NCI-H1105 (cell line): ENCODE results near the gene SIGLEC12.

Experiments
- DNase-seq: peaks from one replicate; lab custom pipeline; 2025; lab: John Stamatoyannopoulos, UW

The SIGLEC12 gene

DNA sequence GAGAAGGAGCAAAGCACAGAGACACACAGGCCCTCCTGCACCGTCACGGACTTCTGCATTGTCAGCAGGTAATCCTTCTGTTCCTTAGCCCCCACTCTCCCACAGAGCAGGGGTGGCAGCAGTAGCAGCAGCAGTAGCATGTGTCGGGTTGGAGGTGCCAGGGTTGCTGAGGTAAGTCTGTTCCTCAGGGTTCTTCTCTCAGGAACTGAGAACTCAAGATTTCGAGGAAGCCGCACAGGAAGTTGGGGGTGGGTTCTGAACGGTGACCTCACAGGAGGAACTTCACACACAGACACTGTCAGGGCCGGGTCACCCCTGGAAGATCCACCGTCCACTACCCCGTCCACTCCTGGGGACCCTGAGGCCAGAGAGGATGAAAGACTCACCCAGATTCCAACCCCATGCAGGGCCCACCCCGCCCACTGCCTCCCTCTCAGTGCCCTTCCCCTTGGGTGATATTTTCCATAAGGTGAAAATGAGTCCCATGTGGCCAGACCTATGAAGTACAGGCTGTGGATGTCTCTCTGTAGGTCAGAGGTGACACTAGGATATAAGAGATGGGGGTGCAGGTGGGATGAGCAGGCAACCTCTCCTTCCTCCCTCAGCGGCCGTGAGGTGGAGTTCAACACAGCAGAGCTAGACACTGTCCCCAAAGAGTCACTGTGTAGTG, at the start of gene SIGLEC12:
Gene SIGLEC12, minus strand, starts transcription at position 207 of the 670 bp plus-strand sequence. Its CDS starts 67 bp downstream, at position 140.
- no peak for DNase-seq

DNA sequence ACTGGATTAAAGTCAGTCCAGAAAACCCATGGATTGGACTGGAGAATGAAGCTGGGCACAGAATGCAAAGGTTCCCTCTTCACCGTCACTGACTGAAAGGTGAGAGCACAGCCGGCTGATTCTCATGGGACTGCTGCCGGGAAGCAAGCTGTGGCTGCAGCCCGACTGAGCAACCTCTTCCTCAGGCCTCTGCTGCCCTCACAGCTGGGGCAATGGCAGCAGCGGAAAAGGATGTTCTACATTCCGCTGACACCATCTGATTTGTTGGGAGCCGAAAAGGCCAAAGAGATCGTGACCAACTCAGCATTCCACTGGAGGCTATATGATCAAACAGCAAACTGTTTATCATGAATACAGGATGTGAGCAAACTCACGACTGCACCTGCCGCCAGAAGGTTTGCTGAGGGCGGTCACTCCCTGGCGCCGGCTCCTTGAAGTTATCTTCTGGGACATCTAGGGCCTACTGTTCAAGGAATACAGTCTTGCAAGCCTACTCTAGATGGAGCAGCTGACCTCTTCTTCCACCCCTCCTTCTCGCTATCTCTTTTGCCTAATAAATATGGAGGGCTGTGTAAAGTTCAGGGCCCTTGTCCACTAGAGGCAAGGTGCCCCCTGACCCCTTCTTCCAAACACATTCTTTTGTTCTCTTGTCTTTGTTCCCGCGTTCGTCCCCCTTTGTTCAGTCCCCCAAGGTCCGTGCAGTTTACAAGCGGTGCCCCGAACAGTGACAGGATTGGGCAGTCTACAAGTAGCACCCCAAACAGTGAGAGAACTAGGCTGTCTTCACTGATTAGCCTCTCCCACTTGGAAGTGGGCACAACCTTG, 49.5 kb upstream of the SIGLEC12 start:
- DNase-seq = no peak

DNA sequence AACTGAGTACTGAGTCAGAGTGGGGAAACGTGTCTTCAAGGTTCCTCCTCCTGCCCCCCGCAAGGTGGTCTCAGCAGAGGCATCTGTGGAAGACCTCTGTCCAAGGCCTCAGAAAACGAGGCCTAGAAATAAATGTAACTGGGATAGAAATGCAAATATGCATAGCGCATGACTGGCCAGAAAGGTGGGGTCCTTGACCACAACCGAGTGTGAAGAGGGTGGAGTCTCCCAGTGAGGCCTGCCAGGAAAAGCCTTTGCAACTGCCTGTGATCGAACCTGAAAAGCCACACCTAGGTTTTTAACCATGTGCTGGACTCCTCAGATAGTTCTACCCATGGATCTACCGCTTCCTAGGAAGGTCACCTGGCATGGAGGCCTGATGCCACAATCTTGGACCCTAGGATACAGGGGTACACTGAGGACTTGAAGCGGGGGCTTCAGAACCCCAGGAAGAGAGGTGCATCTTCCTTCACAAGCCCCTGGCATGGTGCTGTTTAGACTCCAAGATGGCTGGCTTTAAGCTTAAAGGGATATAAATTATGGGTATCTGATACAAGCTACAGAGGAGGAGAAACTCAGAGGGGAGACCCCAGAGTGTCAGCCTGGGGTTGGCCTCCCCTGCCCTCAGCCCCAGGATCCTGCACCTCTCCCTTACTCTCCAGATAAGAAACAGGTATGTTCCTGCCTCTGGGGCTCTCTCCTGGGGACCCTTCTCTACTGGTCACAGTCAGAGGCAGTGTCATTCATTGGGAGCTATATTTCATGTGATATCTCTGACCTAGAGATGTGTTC, 48.1 kb upstream of the SIGLEC12 start:
- no peak for DNase-seq

DNA sequence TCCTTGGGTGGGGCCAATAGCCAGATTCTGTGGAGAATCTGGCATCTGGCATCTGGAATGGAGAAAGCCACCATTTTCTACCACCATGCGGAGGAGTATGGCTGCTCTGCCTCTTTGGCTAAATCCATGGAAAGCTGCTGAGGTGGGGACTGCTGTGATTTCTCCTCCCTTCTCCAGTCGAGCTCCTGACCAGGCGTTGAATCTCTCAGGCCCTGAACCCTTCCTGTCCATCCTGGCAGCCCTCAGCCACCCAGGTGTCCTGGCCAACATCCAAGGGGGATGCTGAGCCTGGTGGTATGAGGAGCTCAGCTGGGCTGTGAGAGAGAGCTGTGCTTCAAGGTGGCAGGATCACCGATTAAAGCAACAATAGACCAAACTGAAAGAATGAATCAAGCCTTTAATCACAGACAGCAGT, 47.3 kb upstream of the SIGLEC12 start:
- no peak for DNase-seq

DNA sequence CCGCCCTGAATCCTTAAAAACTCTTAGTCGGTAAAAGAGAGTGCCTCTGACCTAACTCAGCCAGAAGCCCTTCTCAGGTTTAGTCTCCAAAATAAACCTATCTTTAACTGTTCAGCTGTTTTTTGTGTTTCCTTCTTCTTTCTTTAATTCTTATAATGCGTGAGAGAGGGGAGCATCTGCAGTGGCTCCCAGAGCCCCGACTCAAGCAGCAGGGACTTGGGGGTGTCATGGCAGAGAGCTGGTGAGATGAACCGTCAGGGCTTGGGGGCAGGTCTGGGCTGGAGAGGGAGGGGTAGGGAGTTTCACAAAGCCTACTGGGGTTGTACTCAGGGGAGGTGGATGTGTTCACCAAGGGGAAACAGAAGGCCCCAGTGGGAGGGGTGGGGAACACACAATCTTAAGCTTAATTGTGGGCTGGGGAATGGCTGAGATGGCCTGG, 46.6 kb upstream of the SIGLEC12 start:
- no peak for DNase-seq

DNA sequence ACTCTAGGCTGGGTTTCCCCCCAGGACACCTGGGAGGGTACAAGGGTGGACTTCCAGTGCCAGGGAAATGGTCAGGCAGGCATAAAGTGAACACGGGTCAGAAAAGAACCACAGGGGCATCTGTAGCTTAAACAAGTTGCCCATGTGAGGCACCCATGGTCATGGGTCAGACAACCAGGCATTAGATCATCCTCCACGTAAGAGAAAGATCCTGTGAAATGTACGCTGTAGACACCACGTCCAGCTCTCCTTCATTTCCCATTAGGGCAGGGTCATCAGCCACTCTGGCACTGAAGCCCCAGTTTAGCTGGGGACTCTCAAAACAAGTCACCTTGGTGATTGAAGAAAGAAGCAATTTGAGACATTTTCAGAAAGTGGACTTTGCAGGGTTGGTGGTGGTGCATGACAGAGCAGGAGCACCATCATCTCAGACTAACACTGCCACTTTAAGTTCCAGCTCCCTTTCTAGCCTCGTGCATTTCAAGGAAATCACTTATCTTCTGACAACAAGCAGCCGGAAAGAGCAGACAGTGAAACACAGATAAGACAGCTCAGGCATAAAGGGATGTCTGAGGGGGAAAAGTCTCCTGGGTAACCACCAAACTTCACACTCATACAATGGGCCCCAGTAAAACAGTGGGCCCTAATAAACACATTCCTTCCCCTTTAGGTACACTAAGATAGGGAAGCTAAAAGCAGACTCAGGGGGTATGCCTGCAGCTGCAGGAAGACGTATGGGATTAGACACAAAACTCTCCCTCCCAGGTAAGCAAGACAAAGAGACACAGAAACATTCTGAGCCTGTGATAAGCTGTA, 46.0 kb upstream of the SIGLEC12 start:
- no peak for DNase-seq

DNA sequence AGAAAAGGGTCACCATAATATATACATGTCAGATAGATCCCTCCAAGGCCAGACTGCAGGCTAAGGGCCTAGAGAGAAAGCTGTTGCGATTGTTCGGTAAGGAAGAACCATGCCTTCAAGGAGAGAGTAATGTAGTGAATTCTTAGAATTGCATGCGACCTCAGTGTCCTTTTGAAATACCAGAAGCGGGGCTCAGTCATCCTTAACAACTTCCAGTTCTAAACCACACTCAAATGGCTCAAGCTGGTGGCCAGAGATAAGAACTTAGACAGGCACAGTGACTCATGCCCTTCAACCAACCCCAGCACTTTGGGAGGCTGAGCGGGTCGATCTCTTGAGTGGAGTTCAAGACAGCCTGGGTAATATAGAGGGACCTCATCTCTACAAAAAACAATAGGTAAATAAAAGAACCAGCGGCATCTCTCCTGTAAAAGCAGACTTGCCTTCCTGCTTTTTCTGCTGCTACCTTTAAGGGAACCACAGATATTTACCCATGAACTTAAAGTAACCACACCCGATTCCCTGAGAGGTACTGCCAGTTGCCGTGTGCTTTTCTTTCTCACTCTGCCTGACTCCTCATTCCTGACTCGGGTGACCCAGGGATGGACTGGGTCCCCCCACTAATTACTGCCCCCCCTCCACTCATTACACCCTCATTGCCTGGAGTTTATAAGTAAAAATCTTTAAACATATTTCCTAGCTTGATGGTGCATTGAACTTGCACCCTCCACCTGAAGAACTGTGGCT, 45.2 kb upstream of the SIGLEC12 start:
- no peak for DNase-seq

DNA sequence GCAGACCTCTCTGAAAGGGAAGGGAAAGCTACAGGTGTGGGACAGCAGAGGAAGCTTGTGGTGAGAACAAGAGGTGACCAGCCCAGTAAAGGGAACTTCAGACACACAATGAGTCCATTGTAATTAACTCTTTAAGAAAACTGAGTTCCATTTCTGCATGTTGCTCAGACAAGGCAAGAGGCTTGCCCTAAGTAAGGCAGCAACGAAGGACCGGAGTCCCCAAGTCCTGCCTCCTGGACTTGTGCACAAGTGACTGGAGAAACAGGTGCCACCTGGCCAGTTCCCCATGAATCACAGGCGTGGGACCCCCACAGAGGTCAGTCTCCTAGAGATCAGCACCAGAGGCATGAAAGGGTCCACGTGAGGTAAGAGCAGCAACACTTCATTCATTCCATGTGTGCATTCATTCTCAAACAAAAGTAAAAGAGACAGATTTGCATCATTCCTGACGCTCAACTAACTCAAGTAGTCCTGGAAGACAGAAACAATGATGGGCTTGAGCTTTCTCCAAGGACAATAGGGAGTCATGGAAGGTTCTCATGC, 44.6 kb upstream of the SIGLEC12 start:
- no peak for DNase-seq

DNA sequence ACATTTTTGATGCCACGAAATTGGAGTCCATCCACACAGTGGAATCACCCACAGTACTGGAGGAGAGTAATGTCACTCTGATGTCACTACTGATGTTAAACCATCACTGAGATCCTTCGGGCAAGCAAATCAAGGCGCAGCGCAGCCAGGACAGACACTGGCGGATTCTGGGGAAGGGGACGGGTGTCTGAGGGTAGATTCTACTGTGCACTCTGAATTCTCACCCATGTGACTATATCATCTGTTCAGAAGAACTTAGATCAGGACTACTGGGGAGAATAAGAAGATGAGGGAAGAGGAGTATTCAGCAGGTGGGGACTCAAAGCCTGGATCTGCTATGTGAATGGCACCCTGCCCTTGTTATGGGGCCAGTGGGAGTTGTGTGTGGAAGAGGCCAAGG, 42.4 kb upstream of the SIGLEC12 start:
- no peak for DNase-seq

DNA sequence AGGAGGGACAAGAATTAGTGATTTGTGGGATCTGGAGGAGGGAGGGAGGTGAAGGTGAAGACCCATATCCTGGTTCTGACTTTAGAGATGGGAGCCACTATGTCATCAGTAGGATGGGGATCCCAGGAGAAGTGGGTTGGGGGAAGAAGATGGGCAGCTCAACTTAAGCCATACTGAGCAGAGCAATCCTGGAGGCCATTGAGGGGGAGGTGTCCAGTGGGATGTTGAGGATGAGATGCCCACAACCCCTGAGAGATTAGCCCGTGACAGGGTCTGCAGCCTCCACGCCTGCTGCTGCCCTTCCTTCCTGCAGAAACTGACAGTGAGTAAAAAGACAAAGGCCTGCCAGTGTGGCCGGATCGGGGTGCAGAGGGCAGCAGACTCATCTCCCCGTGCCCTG, 41.1 kb upstream of the SIGLEC12 start:
- DNase-seq = no peak

DNA sequence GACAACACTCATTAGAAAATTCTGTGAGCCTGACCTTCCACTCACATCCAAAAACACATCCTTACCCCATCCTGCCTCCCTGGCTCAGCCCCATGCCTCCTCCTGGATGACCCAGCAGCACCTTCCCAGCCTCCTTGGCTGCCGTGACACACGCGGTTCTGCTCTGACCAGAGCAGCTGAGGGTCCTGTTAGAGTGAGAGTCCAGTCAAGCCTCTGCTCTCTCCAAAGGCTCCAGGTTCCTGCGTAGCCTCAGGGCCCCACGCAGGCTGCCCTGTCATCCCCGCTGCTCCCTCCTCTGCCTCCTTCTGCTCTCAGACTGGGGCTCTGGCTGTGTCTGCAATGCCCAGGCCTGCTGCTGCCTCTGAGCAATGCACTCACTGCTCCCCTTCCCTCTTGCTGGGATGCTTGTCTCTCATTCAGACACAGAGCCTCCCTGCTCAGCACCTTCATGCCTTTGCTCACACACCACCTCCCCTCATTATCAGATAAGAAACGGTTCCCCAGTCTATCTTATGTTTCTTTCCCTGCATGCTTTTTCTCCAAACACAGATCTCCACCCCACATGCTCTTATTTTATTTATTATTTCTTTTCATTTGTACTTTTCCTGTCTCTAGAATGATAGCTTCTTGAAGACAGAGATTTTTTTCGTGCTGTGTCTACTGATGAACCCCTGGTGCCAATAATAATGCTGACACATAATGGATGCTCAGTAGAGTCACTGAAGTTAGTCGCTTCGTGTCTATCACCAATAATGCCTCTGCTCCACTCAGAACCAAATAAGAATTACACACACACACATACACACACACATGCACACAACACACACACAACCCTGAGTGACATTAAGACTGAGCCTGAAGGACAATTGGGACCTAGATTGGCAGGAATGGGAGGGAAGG, 40.1 kb upstream of the SIGLEC12 start:
- DNase-seq = no peak

DNA sequence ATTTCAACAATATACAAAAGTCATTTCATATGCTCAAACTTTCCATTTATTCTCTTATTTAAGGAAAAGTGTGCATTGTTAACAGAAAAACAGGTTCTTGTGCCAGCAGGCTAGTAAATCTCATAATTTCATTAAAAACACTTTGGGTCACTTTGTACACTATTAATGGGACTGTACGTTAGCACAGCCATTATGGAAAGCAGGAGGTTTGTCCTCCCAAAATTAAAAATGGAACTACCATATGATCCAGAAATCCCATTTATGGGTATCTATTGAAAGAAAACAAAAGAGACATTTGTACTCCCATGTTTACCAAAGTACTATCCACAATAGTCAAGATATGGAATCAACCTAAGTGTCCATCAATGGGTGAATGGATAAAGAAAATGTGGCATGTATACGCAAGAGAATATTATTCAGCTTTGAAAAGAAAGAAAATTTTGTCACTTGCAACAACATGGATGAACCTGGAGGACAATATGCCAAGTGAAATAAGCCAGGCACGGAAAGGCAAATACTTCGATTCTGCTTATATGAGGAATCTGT, 38.3 kb upstream of the SIGLEC12 start:
- no peak for DNase-seq

DNA sequence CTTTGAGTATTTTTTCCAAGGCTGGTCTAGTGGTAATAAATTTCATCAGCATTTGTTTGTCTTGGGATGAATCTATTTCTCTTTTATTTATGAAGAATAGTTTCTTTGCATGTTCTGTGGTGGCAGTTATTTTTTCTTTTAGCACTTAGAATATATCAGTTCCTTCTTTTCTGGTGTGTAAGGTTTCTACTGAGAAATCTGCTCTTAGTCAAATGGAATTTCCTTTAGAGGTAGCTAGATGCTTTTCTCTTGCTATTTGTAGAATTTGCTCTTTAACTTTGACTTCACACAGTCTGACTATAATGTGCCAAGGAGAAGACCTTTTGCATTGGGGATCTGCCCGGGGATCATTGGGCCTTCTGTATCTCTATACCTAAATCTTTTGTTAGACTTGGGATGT, 33.9 kb upstream of the SIGLEC12 start:
- no peak for DNase-seq

DNA sequence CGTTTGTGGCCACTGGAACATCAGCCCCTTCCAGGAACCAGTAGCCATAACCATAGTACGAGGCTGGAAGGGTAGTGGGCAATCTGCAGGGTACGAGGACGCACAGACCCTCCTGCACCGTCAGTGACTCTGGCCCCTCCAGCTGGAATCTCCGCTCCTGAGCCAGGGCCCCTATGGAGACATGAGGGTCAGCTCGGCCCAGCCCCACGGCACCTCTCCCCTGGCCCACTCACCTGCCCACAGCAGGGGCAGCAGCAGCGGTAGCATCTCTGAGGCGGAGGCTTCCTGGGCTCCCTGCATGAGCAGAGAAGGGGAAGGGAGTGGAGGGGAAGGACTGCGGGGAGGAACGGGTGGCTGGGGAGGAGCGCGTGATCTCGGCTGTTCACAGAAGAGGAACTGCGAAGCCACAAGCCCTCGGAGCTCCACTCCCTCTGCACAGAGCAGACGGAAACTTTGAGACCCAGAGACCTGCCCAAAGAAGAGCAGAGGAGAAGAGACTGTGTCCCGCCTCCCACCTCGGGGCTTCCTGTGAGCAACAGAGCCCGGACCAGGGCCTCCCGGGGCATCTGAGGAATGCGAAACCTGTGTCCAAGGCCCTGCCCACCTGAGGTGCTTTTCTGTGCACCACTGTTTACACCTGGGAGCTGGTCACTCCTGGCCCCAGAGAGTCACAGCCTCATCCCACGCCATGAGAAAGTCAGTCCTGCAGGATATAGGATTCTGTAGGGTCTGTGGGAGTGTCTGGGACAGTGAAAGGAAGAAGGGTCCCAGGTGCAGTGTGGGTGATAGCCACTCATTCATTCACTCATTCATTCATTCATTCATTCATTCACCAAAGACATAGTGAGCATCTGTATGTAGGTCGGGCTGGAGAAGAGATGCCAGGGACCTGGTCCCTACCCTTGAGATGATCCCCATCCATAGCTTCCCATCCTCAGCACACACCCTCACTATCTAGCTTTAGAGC, 30.0 kb upstream of the SIGLEC12 start, which contains the start of gene SIGLEC6:
Gene SIGLEC6, minus strand, starts transcription at position 322 of the 967 bp plus-strand sequence. Its CDS starts 22 bp downstream, at position 300.
- no peak for DNase-seq

DNA sequence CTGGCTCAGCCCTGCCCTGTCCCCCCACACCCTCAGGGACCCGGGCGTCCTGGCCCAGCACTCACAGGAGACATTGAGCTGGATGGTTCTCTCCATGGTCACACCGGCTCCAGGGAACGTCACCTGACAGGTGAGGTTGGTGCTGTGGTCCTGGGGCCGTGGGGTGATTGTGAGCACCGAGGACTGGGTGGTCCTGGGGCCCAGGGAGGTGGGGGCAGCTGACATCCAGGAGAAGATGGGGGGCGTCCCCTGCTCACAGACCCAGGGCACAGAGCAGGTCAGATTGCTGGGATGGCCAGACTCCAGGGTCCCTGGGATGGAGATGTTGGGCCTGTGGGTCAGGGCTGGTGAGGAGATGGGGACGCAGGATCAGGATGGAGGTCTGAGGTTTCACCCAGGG, 29.0 kb upstream of the SIGLEC12 start:
- no peak for DNase-seq

DNA sequence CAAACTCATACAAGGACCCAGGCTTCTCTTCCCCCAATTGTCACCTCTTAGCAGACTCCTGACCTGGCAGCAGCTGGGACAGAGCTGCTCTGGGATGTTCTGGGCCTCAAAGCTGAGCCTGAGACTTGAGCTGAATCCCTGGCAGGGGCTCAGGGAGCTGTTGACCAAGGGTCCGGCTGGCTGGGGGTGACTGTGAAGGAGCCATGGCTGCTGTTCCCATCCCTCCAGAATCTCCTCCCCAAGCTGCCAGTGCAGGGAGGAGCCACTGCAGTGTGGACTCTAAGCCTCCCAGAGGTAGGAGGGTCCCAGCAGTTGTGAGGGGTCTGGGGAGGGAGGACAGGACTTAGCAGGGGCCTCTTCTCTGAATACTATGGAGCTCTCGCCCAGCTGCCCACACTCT, 27.7 kb upstream of the SIGLEC12 start:
- DNase-seq = no peak

DNA sequence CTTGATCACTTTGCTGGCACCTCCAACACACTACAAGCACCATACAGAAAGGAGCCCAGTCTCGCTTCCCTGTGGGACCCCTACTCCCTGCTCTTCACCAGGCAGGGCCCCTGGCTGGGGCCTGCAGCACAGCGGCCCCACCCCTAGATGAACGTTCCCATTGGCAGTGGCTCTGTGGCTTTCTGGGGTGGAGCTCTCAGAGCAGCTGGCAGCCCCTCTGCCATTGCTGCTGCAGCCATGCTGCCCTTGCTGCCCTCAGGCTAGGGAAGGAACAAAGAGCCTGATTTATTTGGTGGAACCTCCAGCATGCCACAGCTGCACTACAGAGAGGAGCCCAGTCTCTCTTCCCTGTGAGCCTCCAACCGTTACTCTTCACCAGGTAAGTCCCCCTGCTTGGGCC, 24.1 kb upstream of the SIGLEC12 start:
- no peak for DNase-seq

DNA sequence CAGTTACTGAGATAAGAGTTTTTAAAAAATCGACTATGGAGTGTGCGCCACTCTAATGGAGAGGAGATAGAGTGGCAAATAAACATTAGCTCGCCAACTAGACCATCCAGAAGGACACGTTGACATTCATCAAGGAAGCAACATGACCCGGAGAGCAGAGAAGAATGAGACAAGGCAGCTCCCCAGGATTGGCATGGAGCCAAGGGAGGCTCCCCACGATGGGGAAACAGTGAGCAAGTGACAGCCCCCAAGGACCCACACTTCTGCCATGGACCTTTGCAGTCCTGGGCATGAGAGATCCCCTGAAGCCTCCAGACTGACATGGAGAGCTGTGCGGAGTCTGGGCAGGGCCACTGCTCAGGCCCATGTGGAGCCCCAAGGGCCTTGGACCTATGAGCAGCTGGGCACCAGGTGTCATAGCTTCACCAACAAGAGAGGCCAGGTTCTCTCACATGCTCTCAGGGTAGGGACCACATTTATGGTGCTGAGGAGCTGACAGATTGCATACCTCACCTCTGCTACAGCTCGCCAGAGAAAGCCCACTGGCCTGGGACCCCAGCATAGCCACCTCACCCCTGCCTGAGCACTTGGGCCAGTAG, 23.2 kb upstream of the SIGLEC12 start:
- DNase-seq = no peak
